Right lobe of liver (tissue), 6 donors: ENCODE measurements around the gene ERBB4. TPM values are rescaled to one million over a fixed set of nuclear protein-coding genes. Genes with fewer than 3 reads are reported as not detected.

Source experiments
- ATAC-seq, 4 donors: fragments of 200-7000 bp; cut with Tn5 transposase; one replicate each; pipeline ENCODE4 v1.9.1; 2020; ENCODE audit warnings: mild to moderate bottlenecking in 4 of 4, moderate library complexity in 4 of 4
- DNase-seq, 3 donors: peaks; one replicate each; pipeline ENCODE4 v3.0.0-alpha.2; 2020
- H3K27ac ChIP-seq, 3 donors: fragments of 200-600 bp; one replicate each; pipeline ENCODE4 v1.8.0; 2022
- H3K27me3 ChIP-seq, 2 donors: fragments of 200-600 bp; one replicate each; pipeline ENCODE4 v1.8.0; 2022
- H3K36me3 ChIP-seq, 4 donors: fragments of 200-600 bp; sonication (generic) in 1 of 4; one replicate each; pipeline versions ENCODE4 v1.5.1 to v1.8.0; 2017 to 2022; ENCODE audit warnings: control low read depth in 1 of 4
- H3K4me1 ChIP-seq, 4 donors: fragments of 200-600 bp; sonication (generic) in 1 of 4; one replicate each; pipeline versions ENCODE4 v1.5.1 to v1.8.0; 2017 to 2022; ENCODE audit warnings: control low read depth in 1 of 4
- H3K4me3 ChIP-seq, 3 donors: fragments of 200-600 bp; one replicate each; pipeline ENCODE4 v1.8.0; 2022
- H3K9me3 ChIP-seq, 4 donors: fragments of 200-600 bp; sonication (generic) in 1 of 4; one replicate each; pipeline versions ENCODE4 v1.5.1 to v1.8.0; 2017 to 2022; ENCODE audit warnings: control low read depth in 1 of 4
- CTCF ChIP-seq, 4 donors: fragments of 200-600 bp in 3 of 4; fragments of 450-650 bp in 1 of 4; IDR thresholded peaks; one replicate each; pipeline versions ENCODE4 v1.5.1 to v1.8.0; 2016 to 2022; ENCODE audit warnings: antibody characterized with exemption in 4 of 4, mild to moderate bottlenecking in 2 of 4
- POLR2A ChIP-seq: fragments of 450-650 bp; IDR thresholded peaks from one replicate; pipeline ENCODE4 v1.6.1; 2017; ENCODE audit warnings: antibody characterized with exemption, mild to moderate bottlenecking
- WGBS: methylation state at CpG from one replicate; pipeline ENCODE4 v1.1.6; 2018; ENCODE audit warnings: low coverage, low lambda C conversion rate; ENCODE audit not compliant: insufficient coverage; ENCODE audit errors: missing lambda C conversion rate; 5-methylcytosine and 5-hydroxymethylcytosine counted together
- intact Hi-C, 2 donors: fragments of 100-400 bp; cut with DNase I; formaldehyde crosslinking; loops; one replicate each; pipeline versions ENCODE4 v1.11.2 to v1.14.1; 2022
- total RNA-seq, 6 experiments: library from RNA; depleted of rRNA in 2 of 6; stranded (reverse); fragments of >200 nt in 2 of 6; fragmentation: NEBNext Ultra II Directional in 3 of 6; extraction: Animal tissue kit (Norgen Biotek cat#: 25700) in 3 of 6; gene quantifications; one replicate each; pipeline versions ENCODE4 v1.1.0 to v1.2.4, GENCODE V29; 2016 to 2023
- donor health status: DM: no; HTN: yes; CAD: no.
- donor health status: DM: no; HTN: no; CAD: no.
- donor health status: DM: no; HTN: no; CAD: no.
- donor health status: DM: no; HTN: yes; CAD: no.
- donor health status: DM: no; HTN: yes; CAD: no.

The ERBB4 gene
- total RNA-seq, 6 experiments from 2014 or later, result 0.02 to 0.59 (median 0.08) TPM; not detected in 2

GRCh38 chr2:211469664-211470059 lies 1068.9 kb downstream of the ERBB4 start:
- Histone ChIP-seq H3K27ac (no peak overlapping the region), H3K27me3 (no peaks in the 10 kb centered on the region), H3K9me3 (no peaks in the 10 kb centered on the region), H3K4me1 (no peaks in the 10 kb centered on the region), H3K36me3 (no peaks in the 10 kb centered on the region), H3K4me3 (no peak overlapping the region)
- WGBS, result 35% methylated on average over 3 of the region's 3 CpGs
- no peak for TF ChIP-seq CTCF (IDR thresholded peaks at IDR 0.05)
- TF ChIP-seq POLR2A, result no peak
- ATAC-seq (no peak), DNase-seq (no peak)
- intact Hi-C loops, result no loop called here

- WGBS, result 19% methylated on average over 3 of the region's 4 CpGs
- TF ChIP-seq CTCF (IDR thresholded peaks at IDR 0.05), result no peak
- TF ChIP-seq POLR2A, result no peak
- Histone ChIP-seq H3K27ac (no peak overlapping the region), H3K36me3 (no peaks in the 10 kb centered on the region), H3K9me3 (no peaks in the 10 kb centered on the region), H3K4me1 (no peaks in the 10 kb centered on the region), H3K27me3 (no peaks in the 10 kb centered on the region), H3K4me3 (no peak overlapping the region)
- no peak for ATAC-seq
- DNase-seq, result no peak
- intact Hi-C loops, result no loop called here
These were observed 1069.5 kb downstream of the ERBB4 start for GRCh38 chr2:211468877-211469663.

GRCh38 chr2:211468217-211468616 lies 1070.4 kb downstream of the ERBB4 start:
- H3K36me3 ChIP-seq, result no peaks in the 10 kb centered on the region
- no peak for TF ChIP-seq POLR2A
- no peak for TF ChIP-seq CTCF (IDR thresholded peaks at IDR 0.05)
- H3K27me3 ChIP-seq, result no peaks in the 10 kb centered on the region
- H3K4me1 ChIP-seq, result no peaks in the 10 kb centered on the region
- WGBS, result 19% methylated on average over 4 of the region's 4 CpGs
- H3K9me3 ChIP-seq, result no peaks in the 10 kb centered on the region
- intact Hi-C loops, result no loop called here
- no peak for ATAC-seq
- DNase-seq, result no peak
- no peak overlapping the region for H3K4me3 ChIP-seq
- no peak overlapping the region for H3K27ac ChIP-seq

GRCh38 chr2:211463397-211463796 lies 1075.2 kb downstream of the ERBB4 start:
- no peak for DNase-seq
- Histone ChIP-seq H3K27ac (no peak overlapping the region), H3K27me3 (no peaks in the 10 kb centered on the region), H3K4me1 (no peaks in the 10 kb centered on the region), H3K9me3 (no peaks in the 10 kb centered on the region), H3K4me3 (no peak overlapping the region), H3K36me3 (no peaks in the 10 kb centered on the region)
- intact Hi-C loops, result no loop called here
- no peak for TF ChIP-seq POLR2A
- TF ChIP-seq CTCF (IDR thresholded peaks at IDR 0.05), result no peak
- ATAC-seq, result no peak
- WGBS, result 38% methylated on average over 3 of the region's 3 CpGs
